ENCODE data around the gene TEX10.

DNA sequence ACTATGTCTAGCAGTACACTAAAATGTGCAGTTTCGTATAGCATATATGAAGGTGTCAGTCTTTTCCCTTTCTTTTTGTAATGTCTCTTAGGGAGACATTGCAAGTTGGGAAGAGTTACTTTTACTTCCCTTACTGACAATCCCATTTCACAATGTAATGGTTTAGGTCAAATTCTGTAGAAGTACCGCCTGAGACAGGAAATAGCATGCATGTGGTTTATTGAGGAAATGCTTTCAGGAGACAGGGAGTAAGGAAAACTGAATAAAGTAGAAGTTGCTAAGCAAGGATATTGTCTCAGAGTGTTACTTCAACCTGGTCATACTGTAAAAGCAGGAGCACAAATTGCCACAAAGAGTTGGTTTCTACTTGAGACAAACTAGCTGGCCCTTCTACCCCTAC, 42.1 kb upstream of the TEX10 start:
- no peak for TF ChIP-seq POLR2AphosphoS5 (IDR thresholded peaks at IDR 0.05; ENCODE audit: borderline replicate concordance, low read depth, low read length)
- no peak for TF ChIP-seq EZH2 (IDR thresholded peaks at IDR 0.05)
- TF ChIP-seq FOXP2 (optimal IDR thresholded peaks at IDR 0.05; ENCODE audit: control extremely low read depth, extremely low read length, insufficient read depth) = no peak
